ENCODE results near the gene EIF2A. TPM values are rescaled to one million over a fixed set of nuclear protein-coding genes. Genes with fewer than 3 reads are reported as not detected.
A peak's percentile ranks its signal among the peaks of the same experiment; 100 is the strongest.
"Not testable (repeated sequence)": the region's sequence is repeated elsewhere in the genome, so short reads cannot be mapped to it uniquely, and the experiment has no call there.

Gene EIF2A
- total RNA-seq: 30.0 TPM

GRCh38 chr3:150546226-150547044 lies at the start of gene EIF2A, which contains the start of gene SERP1:
EIF2A (plus strand) TSS chr3:150546787; CDS start chr3:150546803, 16 bp downstream.
SERP1 (minus strand) TSS chr3:150546496; CDS start chr3:150546135, 361 bp downstream.
- peak; percentile 100 for DNase-seq (ENCODE audit: low spot score)
- peak; percentile 95 for ATAC-seq

- DNase-seq (ENCODE audit: low spot score): no peak
These were observed 48.6 kb upstream of the EIF2A start for GRCh38 chr3:150497956-150498355.

GRCh38 chr3:150500960-150501359 lies 45.6 kb upstream of the EIF2A start:
- ATAC-seq; DNase-seq (ENCODE audit: low spot score): not testable (repeated sequence)

More at GRCh38 chr3:150497956-150498355, 48.6 kb upstream of the EIF2A start:
- ATAC-seq: no peak

GRCh38 chr3:150503402-150504099 lies 43.0 kb upstream of the EIF2A start:
- ATAC-seq: no peak

GRCh38 chr3:150504483-150504882 lies 42.1 kb upstream of the EIF2A start:
- ATAC-seq: no peak
- no peak for DNase-seq (ENCODE audit: low spot score)

More at GRCh38 chr3:150503402-150504099, 43.0 kb upstream of the EIF2A start:
- no peak for DNase-seq (ENCODE audit: low spot score)

GRCh38 chr3:150508401-150508800 lies 38.2 kb upstream of the EIF2A start:
- DNase-seq (ENCODE audit: low spot score): no peak
- ATAC-seq: no peak

GRCh38 chr3:150509780-150510179 lies 36.8 kb upstream of the EIF2A start:
- no peak for DNase-seq (ENCODE audit: low spot score)
- no peak for ATAC-seq

- ATAC-seq (no peak), DNase-seq (ENCODE audit: low spot score) (no peak)
These were observed 35.3 kb upstream of the EIF2A start for GRCh38 chr3:150511122-150511821.

- DNase-seq (ENCODE audit: low spot score) (no peak), ATAC-seq (no peak)
These were observed 31.4 kb upstream of the EIF2A start for GRCh38 chr3:150515210-150515609.

- DNase-seq (ENCODE audit: low spot score): no peak
- no peak for ATAC-seq
These were observed 27.6 kb upstream of the EIF2A start for GRCh38 chr3:150519026-150519425.

GRCh38 chr3:150520408-150520807 lies 26.2 kb upstream of the EIF2A start:
- ATAC-seq: no peak
- DNase-seq (ENCODE audit: low spot score): no peak

- DNase-seq (ENCODE audit: low spot score): no peak
- ATAC-seq: no peak
These were observed 25.1 kb upstream of the EIF2A start for GRCh38 chr3:150521463-150521862.

- ATAC-seq (no peak), DNase-seq (ENCODE audit: low spot score) (no peak)
These were observed 23.0 kb upstream of the EIF2A start for GRCh38 chr3:150523538-150523937.

GRCh38 chr3:150527464-150528255 lies 18.9 kb upstream of the EIF2A start:
- DNase-seq (ENCODE audit: low spot score): no peak
- peak; percentile 31 for ATAC-seq

GRCh38 chr3:150528354-150528797 lies 18.2 kb upstream of the EIF2A start:
- peak; percentile 53 for ATAC-seq
- DNase-seq (ENCODE audit: low spot score): no peak

- DNase-seq (ENCODE audit: low spot score): no peak
- ATAC-seq: no peak
These were observed 14.8 kb upstream of the EIF2A start for GRCh38 chr3:150531775-150532174.

- DNase-seq (ENCODE audit: low spot score) (no peak), ATAC-seq (no peak)
These were observed 11.4 kb upstream of the EIF2A start for GRCh38 chr3:150535204-150535603.

GRCh38 chr3:150538324-150539208 lies 8.0 kb upstream of the EIF2A start:
- ATAC-seq (peak; percentile 61), DNase-seq (ENCODE audit: low spot score) (no peak)

GRCh38 chr3:150540297-150540696 lies 6.3 kb upstream of the EIF2A start:
- DNase-seq (ENCODE audit: low spot score) (no peak), ATAC-seq (no peak)
